SK-N-MC (cell line): Measurements from ENCODE around the gene SUSD4.

Experiments
- DNase-seq: peaks from one replicate; pipeline ENCODE4 v3.0.0-alpha.2; 2011; ENCODE audit warnings: low read depth, low spot score
- H3K27ac ChIP-seq: fragments of 200-600 bp; sonication (generic); 2 replicates; pipeline ENCODE4 v1.5.1; 2016; ENCODE audit warnings: mixed run types
- H3K36me3 ChIP-seq: fragments of 200-600 bp; sonication (generic); 2 replicates; pipeline ENCODE4 v1.6.1; 2017; ENCODE audit warnings: antibody characterized with exemption, low read length, mixed read lengths; ENCODE audit not compliant: insufficient read depth
- H3K4me3 ChIP-seq: fragments of 200-600 bp; sonication (generic); 2 replicates; pipeline ENCODE4 v1.5.1; 2016
- H3K9ac ChIP-seq: fragments of 200-600 bp; sonication (generic); 2 replicates; pipeline ENCODE4 v1.8.0; 2017; ENCODE audit warnings: mixed run types, mixed read lengths; ENCODE audit not compliant: insufficient read length
- H3K9me3 ChIP-seq: fragments of 200-600 bp; sonication (generic); 2 replicates; pipeline ENCODE4 v1.6.1; 2017; ENCODE audit warnings: low read depth, mild to moderate bottlenecking, antibody characterized with exemption, low read length, moderate library complexity, mixed read lengths
- EZH2 ChIP-seq: fragments of 200-600 bp; sonication (generic); IDR thresholded peaks from one replicate; pipeline ENCODE4 v1.6.1; 2017; ENCODE audit warnings: antibody characterized with exemption
- FOXP2 ChIP-seq: optimal IDR thresholded peaks from 2 replicates; pipeline ENCODE3; 2011; ENCODE audit warnings: mild to moderate bottlenecking, moderate library complexity; ENCODE audit not compliant: insufficient read depth; ENCODE audit errors: extremely low read length, control extremely low read depth
- POLR2AphosphoS5 ChIP-seq: IDR thresholded peaks from 2 replicates; pipeline ENCODE4 v1.6.1; 2012; ENCODE audit warnings: mild to moderate bottlenecking, low read depth, low read length, borderline replicate concordance

SUSD4 gene

DNA sequence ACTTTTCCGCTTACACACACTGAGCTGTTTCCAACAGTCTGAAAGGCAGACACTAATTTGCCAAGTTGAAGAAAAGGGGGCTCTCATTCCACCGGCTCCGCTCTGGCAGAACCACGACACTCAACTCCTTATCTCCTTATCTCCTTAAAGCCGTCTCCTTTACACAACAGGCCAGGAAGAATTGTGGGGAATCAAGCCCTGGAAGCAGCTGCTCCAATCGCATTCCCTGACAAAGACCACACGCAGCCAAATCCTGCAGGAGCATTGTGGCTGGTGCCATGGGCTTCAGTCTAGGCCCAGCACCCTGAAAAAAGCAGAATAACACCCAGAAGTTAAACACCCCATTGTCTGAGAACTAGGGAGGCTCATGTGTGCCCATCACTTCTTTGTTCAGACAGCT is 24.1 kb downstream of the SUSD4 start:
- Histone ChIP-seq H3K36me3 (no peaks in the 10 kb centered on the region), H3K9ac (no peak overlapping the region), H3K9me3 (no peaks in the 10 kb centered on the region), H3K27ac (no peak overlapping the region), H3K4me3 (no peak overlapping the region)
- no peak for DNase-seq
- TF ChIP-seq EZH2 = no peak
- TF ChIP-seq POLR2AphosphoS5 = no peak
- no peak for TF ChIP-seq FOXP2

DNA sequence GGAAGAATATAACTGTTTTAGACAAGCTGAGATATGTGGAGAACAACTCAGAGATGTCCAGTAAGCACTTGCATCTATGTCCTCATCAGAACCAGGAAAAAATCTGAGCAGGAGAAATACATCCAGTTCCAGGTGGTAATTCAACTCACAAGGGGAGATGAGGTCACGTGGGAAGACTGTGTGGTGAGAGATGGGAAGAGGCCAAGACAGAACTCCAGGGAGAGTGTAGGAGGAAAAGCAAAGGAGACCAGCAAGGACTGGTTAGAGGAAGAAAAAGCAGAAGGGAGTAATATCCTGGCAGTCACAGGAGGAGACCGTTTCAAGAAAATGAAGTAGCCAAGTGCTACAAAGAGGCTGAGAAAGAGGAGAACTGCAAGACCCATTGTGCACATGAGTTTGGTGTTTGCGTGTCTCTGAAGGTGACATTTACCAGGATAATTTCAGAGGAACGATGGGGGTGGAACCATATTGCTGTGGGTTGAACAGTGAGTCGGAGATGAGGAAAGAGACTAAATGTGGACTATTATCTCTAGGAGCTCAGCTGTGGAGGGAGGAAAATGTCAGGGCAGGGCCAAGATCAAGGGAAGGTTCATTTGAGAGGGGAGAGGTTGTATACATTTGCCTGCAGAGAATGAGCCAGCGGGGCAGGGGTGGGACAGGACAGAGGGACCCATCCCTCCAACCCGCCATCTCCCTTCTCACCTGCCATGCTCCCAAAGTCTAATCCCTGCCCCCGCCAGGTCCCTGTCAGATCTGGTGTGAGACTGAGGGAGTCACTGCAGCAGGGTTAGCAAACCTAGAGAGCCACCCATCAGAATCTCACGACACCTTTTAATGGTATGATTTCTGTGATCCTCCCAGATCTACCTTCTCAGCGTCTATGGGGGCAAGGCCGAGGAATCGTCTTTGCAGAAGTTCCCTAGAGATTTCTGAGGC is 24.9 kb downstream of the SUSD4 start:
- H3K27ac ChIP-seq = no peak overlapping the region
- no peak overlapping the region for H3K9ac ChIP-seq
- H3K36me3 ChIP-seq = no peaks in the 10 kb centered on the region
- H3K4me3 ChIP-seq = no peak overlapping the region
- TF ChIP-seq FOXP2 (no peak), EZH2 (no peak), POLR2AphosphoS5 (no peak)
- no peaks in the 10 kb centered on the region for H3K9me3 ChIP-seq
- DNase-seq = no peak

DNA sequence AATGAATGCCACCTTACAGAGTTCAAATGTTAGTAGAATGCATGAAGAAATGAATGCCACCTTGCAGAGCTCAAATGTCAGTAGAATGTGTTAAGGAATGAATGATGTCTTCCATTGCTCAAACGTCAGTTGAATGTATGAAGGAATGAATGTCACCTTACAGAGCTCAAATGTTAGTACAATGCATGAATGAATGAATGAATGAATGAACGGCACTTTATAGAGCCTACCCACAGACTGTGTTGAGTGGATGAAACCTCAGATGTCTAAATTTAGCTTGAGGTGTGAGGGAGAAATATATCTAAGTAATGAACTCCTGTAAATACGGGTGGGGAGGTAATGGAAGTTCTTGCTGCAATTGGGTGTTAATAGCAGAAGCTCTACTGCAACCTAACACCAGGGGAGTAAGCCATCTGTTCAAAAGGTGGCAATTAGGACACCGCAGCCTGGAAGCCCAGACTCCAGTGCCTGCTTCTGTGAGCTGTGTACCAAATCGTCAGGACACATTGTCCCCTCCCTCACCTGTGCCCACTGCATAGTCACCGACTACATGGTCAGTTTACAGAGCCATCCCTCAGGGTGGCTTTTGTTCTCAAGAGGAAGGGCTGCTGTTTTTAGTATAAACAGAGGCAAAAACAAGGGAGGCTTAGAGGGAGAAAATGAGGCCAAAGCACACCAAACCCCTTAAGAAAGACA is 26.7 kb downstream of the SUSD4 start:
- TF ChIP-seq FOXP2 (no peak), EZH2 (no peak), POLR2AphosphoS5 (no peak)
- H3K9ac ChIP-seq = no peak overlapping the region
- no peaks in the 10 kb centered on the region for H3K9me3 ChIP-seq
- H3K36me3 ChIP-seq = no peaks in the 10 kb centered on the region
- no peak overlapping the region for H3K27ac ChIP-seq
- DNase-seq = no peak
- H3K4me3 ChIP-seq = no peak overlapping the region

DNA sequence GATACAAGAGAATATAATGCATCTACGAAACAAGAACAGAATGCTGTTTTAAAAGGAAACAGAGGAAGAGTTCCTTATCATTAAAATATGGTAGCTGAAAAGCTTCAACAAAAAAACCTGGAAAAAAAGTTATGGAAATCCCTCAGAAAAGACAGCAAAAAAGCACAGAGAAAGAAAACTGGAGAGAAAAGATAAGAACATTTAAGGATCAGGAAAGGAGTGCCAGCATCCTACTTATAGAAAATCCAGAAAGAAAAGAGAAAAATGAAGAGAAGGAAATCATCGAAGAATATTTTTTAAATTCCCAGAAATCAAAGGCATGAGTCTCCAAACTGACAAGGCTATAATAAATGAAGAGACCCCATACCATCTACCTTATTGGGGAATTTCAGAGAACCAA is 29.8 kb downstream of the SUSD4 start:
- Histone ChIP-seq H3K27ac (no peak overlapping the region), H3K9ac (no peak overlapping the region), H3K4me3 (no peak overlapping the region), H3K9me3 (no peaks in the 10 kb centered on the region), H3K36me3 (no peaks in the 10 kb centered on the region)
- no peak for DNase-seq
- no peak for TF ChIP-seq EZH2
- no peak for TF ChIP-seq FOXP2
- no peak for TF ChIP-seq POLR2AphosphoS5

DNA sequence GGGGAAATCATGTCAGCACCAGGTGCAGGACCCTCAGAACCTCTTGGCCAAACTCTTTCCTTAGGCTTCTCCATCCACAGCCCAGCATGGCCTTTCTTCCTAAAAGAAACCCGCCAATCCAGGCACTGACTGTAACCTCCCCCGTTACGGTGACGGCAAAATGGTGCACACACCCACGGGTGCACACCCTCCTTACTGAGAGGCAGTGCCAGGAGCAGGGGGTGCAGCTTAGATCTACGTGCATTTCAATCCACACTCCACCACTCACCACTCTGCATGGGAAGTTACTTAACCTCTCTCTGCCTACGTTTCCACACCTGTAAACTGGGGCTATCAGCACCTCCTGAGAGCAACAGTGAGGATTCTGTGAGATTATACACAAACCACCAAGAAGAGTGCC is 31.0 kb downstream of the SUSD4 start:
- no peaks in the 10 kb centered on the region for H3K9me3 ChIP-seq
- H3K9ac ChIP-seq = no peak overlapping the region
- no peak overlapping the region for H3K4me3 ChIP-seq
- no peaks in the 10 kb centered on the region for H3K36me3 ChIP-seq
- TF ChIP-seq POLR2AphosphoS5 (no peak), EZH2 (no peak), FOXP2 (no peak)
- no peak overlapping the region for H3K27ac ChIP-seq
- no peak for DNase-seq

GRCh38 chr1:223331929-223332328 is 32.0 kb downstream of the SUSD4 start:
- TF ChIP-seq EZH2 (no peak), FOXP2 (no peak), POLR2AphosphoS5 (no peak)
- H3K9ac ChIP-seq = no peak overlapping the region
- no peak for DNase-seq

GRCh38 chr1:223331301-223331700 is 32.7 kb downstream of the SUSD4 start:
- Histone ChIP-seq H3K4me3 (no peak overlapping the region), H3K9ac (no peak overlapping the region), H3K9me3 (no peaks in the 10 kb centered on the region), H3K36me3 (no peaks in the 10 kb centered on the region), H3K27ac (no peak overlapping the region)
- TF ChIP-seq POLR2AphosphoS5 (no peak), FOXP2 (no peak), EZH2 (no peak)
- no peak for DNase-seq

More at GRCh38 chr1:223331929-223332328, 32.0 kb downstream of the SUSD4 start:
- Histone ChIP-seq H3K36me3 (no peaks in the 10 kb centered on the region), H3K4me3 (no peak overlapping the region), H3K9me3 (no peaks in the 10 kb centered on the region), H3K27ac (no peak overlapping the region)

- no peak overlapping the region for H3K27ac ChIP-seq
- no peaks in the 10 kb centered on the region for H3K9me3 ChIP-seq
- H3K36me3 ChIP-seq = no peaks in the 10 kb centered on the region
- H3K9ac ChIP-seq = no peak overlapping the region
- no peak for TF ChIP-seq POLR2AphosphoS5
- no peak for TF ChIP-seq EZH2
- TF ChIP-seq FOXP2 = no peak
- H3K4me3 ChIP-seq = no peak overlapping the region
- DNase-seq = no peak
These were observed 33.5 kb downstream of the SUSD4 start for GRCh38 chr1:223330466-223330865.
